HG03064 (cell line): ENCODE data around the gene PFKFB4.

Experiments used
- ATAC-seq: cut with Tn5 transposase; IDR thresholded peaks from one replicate; pipeline ENCODE4 v1.9.1; 2021; ENCODE audit warnings: low read depth; ENCODE audit not compliant: unreplicated experiment

Gene PFKFB4

DNA sequence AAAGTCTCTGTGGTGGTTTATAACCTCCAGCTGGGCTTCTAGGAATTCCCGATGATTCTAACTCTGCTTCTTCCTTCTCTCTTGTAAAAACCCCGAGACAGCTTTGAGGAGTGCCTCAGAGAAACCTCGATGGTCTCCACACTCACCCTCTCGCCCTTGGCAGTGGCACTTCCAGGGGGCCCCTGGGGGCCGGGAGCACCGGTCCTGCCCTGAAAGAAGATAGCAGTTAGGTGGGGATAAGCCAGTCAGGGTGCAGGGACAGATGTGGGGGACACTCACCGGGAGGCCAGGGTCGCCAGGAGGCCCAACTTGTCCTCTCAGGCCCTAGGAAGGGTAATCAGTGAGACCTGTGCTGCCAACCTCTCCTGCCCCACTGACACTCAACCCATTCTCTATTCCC lies 28.8 kb upstream of the PFKFB4 start:
- ATAC-seq = no peak

GRCh38 chr3:48584836-48585235 lies 28.2 kb upstream of the PFKFB4 start:
- ATAC-seq = no peak

DNA sequence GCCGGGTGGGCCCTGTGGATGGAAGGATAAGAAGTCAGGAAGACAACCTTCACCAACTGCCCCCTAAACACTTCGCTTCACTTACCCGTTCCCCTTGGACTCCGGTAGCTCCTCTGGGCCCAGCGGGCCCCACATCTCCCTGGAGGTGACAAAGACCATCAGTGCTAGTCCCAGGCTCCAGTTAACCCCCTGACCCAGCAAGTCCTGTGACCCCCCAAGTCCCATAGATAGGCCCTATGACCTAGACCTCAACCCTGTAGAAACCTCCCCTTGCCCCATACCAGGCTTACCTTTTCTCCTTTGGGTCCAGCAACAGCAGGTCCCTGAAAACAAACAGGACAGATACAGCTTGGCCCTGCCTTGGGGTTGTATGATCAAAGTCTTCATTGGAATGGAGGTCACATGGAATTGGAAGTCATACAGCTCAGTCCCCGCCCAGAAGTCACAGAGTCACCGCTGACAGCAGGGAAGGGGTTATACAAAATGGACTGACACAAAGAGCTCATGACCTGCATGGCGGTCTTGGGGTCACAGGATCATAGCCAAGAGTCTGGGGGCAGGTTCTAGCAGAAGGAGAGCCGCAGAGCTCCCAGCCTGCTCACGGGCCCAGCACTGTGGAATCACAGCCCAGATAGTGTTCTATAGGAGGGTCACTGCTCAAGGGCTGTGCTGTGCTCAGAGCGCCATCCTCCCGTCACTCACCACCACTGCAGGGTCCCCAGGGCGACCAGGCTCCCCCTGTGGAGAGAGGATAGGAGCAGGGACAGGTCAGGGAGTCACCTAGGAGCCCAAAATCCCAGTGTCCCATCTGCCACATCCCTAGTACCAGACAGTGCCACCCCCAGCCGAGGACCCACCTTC lies 25.2 kb upstream of the PFKFB4 start:
- ATAC-seq = no peak

DNA sequence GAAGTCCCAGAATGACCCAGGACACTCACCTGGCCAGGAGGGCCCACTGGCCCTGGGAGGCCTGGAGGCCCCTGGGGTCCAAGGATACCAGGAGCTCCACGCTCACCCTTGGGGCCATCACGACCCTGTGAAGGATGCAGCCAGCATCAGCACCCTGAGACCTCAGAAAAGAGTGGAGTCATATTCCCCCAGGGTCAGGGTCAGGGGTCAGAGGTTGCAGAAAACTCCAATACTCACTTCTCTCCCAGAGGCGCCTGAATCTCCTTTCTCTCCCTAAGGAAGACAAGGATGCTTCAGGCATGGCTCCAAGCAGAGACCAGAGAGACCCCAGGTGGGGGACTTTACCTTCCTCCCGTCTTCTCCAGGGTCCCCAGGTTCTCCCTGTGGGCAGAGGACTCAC lies 20.0 kb upstream of the PFKFB4 start:
- ATAC-seq = no peak

DNA sequence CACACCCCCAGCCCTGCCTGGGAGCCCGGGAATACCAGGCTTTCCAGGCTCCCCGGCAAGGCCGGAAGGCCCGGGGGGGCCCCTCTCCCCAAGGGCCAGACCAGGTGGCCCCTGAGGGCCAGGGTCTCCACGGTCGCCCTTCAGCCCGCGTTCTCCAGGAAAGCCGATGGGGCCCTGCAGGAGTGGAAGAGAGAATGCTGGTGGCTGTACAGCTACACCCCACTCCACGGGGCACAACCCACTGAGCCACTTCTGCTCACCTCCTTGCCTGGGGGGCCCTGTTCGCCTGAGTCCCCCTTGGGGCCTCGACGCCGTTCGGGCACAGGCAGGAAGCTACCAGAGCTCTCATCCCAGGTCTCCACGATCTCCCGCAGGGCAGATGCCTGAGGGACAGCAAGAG lies 18.8 kb upstream of the PFKFB4 start:
- ATAC-seq = no peak

DNA sequence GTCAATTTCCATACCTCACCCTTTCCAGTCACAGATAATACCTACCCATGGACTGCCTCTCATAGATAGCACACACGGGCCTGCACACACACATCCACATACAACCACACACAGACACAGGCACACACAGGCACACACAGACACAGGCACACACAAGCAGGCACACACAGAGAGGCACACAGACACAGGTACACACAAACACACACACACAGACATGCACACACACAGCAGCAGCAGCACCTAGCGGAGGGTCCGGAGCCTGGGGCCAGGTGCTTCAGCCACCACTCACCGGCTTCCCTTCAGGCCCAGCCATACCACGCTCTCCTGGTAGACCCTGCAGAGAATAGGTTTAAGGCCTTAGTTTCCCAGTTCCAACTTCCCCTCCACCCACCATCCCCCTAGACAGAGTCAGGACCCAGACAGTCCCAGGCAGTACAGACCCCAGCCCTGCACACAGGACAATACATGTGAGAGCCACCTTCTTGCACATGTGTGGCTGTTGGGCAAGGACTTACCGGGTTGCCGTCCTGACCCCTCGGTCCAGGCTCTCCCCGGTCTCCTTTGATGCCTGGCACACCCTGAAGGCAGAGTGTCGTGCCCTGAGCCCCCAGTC lies 17.5 kb upstream of the PFKFB4 start:
- no peak for ATAC-seq

DNA sequence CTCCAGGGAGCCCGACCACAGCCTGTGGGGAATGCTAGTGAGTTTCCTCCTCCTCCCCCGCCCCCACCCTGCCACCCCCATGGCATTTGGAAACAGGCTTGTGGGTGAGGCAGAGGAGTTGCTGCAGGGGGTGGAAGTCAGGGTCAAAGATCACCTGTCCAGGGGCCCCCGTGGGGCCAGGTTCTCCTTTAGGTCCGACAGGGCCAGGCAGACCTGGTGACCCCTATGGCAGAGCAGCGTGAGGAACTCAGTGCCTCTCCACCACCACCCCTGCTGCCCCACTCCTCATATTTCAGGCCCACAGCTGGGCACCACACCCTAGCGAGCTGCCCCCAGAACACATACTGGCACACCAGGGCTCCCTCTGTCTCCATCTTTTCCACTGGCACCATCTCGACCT lies 15.9 kb upstream of the PFKFB4 start:
- no peak for ATAC-seq

DNA sequence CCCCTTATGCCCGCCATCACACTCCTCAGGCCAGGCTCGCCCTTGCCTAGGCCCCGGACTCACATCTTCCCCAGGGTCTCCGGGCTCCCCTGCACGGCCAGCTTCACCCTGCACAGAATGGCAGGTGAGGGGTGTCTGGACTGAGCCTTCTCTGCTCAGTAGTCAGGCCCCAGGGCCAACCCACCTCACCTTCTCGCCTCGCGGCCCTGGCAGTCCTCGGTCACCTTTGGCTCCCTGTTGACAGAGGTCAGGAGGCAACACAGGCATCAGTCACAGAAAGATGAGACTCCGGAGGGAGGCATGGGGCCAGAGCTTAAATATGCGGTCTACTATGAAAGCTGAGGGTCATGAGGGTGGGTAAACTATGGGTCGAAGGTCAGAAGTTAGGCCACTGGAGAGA lies 15.3 kb upstream of the PFKFB4 start:
- ATAC-seq = no peak

DNA sequence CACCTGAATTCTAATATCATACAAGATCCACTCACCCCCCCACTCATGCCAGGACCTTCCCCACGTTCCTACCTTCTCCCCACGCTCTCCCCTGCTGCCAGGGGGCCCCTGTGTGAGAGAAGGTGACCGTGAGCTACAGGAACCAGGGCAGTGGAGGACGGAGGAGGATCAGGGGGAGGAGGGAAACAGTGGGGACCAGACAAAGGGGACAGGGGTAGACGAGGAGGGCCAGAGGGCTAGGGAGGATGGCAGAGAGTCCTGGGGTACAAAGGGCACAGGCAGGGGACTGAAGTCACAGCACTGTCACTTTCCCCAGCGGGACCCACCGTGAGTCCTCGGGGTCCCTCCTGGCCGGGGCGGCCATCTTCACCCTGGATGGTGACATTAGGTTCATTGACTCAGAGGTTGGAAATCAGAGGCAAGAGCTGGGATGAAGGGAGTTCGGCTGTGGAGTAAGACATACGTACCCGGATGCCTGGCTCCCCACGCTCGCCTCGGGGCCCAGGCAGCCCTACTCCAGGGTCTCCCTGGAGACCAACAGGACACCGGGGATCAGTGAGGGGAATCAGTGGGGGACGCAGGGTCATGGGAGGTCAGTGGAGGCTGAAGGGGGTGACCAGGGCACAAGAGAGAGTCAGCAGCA lies 13.3 kb upstream of the PFKFB4 start:
- ATAC-seq = no peak

GRCh38 chr3:48569400-48569799 lies 12.8 kb upstream of the PFKFB4 start:
- ATAC-seq = no peak

DNA sequence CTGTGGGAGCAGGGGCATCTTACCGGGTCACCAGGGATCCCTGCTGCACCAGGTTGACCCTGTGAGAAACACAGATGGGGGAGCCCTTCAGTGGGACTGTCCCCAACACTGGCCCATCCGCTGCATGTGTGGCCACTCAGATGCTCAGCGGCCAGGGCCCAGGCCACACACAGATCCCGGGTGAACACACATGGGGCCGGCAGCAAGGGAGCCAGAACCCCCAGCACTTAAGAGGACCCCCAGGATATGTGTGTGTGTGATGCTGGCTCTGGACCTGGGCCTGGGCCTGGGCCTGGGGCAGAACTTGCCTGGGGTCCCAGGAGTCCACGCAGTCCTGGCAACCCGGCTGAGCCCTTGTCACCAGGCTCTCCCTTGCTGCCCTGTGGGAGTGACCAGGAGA lies 11.9 kb upstream of the PFKFB4 start:
- no peak for ATAC-seq

DNA sequence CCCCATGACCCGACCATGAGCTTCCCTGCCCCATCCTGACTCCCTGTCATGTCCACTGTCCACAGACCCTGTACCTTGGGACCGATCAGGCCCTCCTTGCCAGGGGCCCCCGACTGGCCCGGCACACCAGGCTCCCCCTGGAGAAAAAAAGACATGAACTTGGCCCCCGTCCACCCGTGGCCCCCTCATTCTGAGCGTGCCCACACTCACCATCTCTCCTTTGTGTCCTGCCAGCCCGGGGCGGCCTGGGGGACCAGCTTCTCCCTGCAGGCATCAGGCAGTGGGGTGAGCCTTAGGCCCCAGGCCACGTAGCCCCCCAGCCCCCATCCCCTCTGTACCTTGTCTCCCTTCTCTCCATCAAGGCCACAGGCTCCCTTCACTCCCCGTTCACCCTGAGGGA lies 10.9 kb upstream of the PFKFB4 start:
- ATAC-seq = no peak

- no peak for ATAC-seq
Measured at GRCh38 chr3:48567090-48567489, 10.5 kb upstream of the PFKFB4 start.

GRCh38 chr3:48566401-48566760 lies 9.8 kb upstream of the PFKFB4 start:
- no peak for ATAC-seq

GRCh38 chr3:48565591-48566400 lies 9.2 kb upstream of the PFKFB4 start:
- ATAC-seq = no peak

DNA sequence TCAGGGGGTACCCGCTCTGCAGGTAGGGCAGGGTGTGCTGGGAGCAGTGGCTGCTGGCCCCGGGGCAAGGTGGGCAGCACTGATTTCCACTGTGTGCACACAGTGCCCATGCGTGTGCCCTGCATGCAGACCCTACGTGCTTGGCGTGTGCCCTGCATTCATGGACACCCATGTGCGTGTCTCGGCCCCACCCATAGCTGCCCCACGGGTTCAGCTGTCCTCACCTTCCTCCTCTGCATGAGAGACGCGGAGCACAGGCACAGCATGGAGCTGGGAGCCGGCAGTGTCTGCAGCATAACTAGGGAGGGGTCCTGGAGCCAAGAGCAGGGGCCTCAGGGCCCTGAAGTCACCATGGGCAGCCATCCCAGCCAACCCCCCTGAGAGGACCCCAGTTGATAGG lies 8.6 kb upstream of the PFKFB4 start:
- ATAC-seq = no peak

DNA sequence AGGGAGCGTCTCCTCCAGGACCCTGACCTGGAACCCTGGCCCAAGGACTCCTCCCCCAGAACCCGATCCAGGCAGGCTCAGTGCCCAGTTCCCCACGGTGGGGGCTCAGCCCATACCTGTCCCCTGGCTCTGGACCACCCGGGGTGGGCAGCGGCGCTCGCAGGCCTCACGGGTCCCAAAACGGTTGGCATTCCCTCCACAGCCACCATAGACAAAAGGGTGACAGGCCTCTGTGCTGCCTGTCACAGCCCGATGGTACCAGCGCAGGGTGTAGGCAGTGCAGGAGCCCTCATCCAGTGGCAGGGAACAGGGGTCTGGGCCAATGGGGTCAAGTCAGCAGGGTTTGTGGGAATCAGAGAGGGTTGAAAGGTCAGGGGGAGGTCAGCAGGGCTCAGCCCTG lies 8.1 kb upstream of the PFKFB4 start:
- no peak for ATAC-seq

DNA sequence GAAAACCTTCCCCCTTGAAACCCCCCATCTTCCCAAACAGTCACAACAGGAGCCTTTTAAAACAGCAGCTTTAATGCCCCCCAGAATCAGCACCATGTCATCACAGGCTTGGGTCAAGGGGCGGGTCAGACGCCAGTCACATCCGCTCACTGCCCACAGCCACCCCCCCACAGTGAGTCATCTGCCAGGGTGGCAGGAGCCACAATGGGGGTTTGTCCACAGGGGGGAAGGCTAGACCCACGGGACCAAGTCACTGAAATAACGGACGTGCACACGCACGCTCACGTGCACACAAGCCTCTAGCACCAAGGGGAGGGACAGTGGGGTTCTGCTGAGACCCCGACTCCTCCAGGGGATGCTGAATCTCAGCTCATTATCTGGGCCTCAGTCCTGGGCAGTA lies 7.4 kb upstream of the PFKFB4 start:
- ATAC-seq = no peak

- ATAC-seq = no peak
Measured at GRCh38 chr3:48563382-48563918, 6.8 kb upstream of the PFKFB4 start, which contains the start of gene UCN2. Gene UCN2, minus strand, starts transcription at chr3:48563781. Its CDS starts 657 bp downstream, at chr3:48563124.

- ATAC-seq = no peak
Measured at GRCh38 chr3:48562367-48563095, 5.9 kb upstream of the PFKFB4 start.
